Endodermal cell (in vitro differentiated cells): ENCODE data around the gene MYH16. TPM values are rescaled to one million over a fixed set of nuclear protein-coding genes. Genes with fewer than 3 reads are reported as not detected.
"Not testable (repeated sequence)": the region's sequence is repeated elsewhere in the genome, so short reads cannot be mapped to it uniquely, and the experiment has no call there.

Experiments used
- DNase-seq: peaks from one replicate; pipeline ENCODE4 v3.0.0-alpha.2; 2017
- H3K27ac ChIP-seq: 2 replicates; pipeline ENCODE4 v1.5.1; 2013; ENCODE audit warnings: mild to moderate bottlenecking, low read depth, low read length, moderate library complexity
- H3K27me3 ChIP-seq: 2 replicates; pipeline ENCODE4 v1.6.1; 2013; ENCODE audit warnings: mild to moderate bottlenecking, low read length, moderate library complexity; ENCODE audit not compliant: insufficient read depth, control insufficient read depth, poor library complexity, severe bottlenecking
- H3K36me3 ChIP-seq: 2 replicates; pipeline ENCODE4 v1.7.0; 2013; ENCODE audit warnings: mild to moderate bottlenecking, low read length, moderate library complexity; ENCODE audit not compliant: control insufficient read depth, insufficient read depth
- H3K4me1 ChIP-seq: one replicate; pipeline ENCODE4 v1.7.0; 2013; ENCODE audit warnings: low read length; ENCODE audit not compliant: control insufficient read depth, insufficient read depth
- H3K4me3 ChIP-seq: 2 replicates; pipeline ENCODE4 v1.5.1; 2013; ENCODE audit warnings: mild to moderate bottlenecking, low read length, moderate library complexity
- H3K9ac ChIP-seq: 2 replicates; pipeline ENCODE4 v1.6.1; 2013; ENCODE audit warnings: mild to moderate bottlenecking, low read length, moderate library complexity; ENCODE audit not compliant: poor library complexity, severe bottlenecking; ENCODE audit errors: extremely low read depth
- H3K9me3 ChIP-seq: 2 replicates; pipeline ENCODE4 v1.6.1; 2013; ENCODE audit warnings: mild to moderate bottlenecking, low read length, moderate library complexity; ENCODE audit not compliant: control insufficient read depth
- H3K27ac Mint-ChIP-seq: 2 replicates; pipeline ENCODE4 v1.8.0; 2020; ENCODE audit warnings: mixed read lengths
- H3K27me3 Mint-ChIP-seq: 2 replicates; pipeline ENCODE4 v1.8.0; 2021; ENCODE audit warnings: mild to moderate bottlenecking, mixed read lengths; ENCODE audit not compliant: insufficient read depth
- H3K36me3 Mint-ChIP-seq: 2 replicates; pipeline ENCODE4 v1.8.0; 2020; ENCODE audit warnings: low read depth, mixed read lengths
- H3K4me1 Mint-ChIP-seq: 2 replicates; pipeline ENCODE4 v1.8.0; 2020; ENCODE audit warnings: mixed read lengths
- H3K4me3 Mint-ChIP-seq: 2 replicates; pipeline ENCODE4 v1.8.0; 2020; ENCODE audit warnings: mild to moderate bottlenecking, moderate library complexity, mixed read lengths
- H3K9me3 Mint-ChIP-seq: 2 replicates; pipeline ENCODE4 v1.8.0; 2020; ENCODE audit warnings: mild to moderate bottlenecking, mixed read lengths
- WGBS, 2 experiments: methylation state at CpG; one replicate each; pipeline versions ENCODE4 v1.1.5 to v1.1.7; 2013; ENCODE audit warnings: missing lambda C conversion rate in 2 of 2, mixed read lengths in 1 of 2; ENCODE audit not compliant: insufficient coverage in 1 of 2, insufficient read length in 1 of 2; 5-methylcytosine and 5-hydroxymethylcytosine counted together
- total RNA-seq, 2 donors: library from RNA; stranded (reverse); fragmentation: NEBNext Ultra II Directional in 1 of 2; extraction: Animal tissue kit (Norgen Biotek cat#: 25700) in 1 of 2; gene quantifications; 2 replicates in 1 of 2; 3 replicates in 1 of 2; pipeline ENCODE4 v1.2.1, GENCODE V29; 2021
- TF ChIP-seq, protein P1 (sequence below): fragments of 200-600 bp; sonication (generic); conservative IDR thresholded peaks from 2 replicates; pipeline ENCODE4 v1.5.0; 2021; ENCODE audit warnings: antibody characterized with exemption, mild to moderate bottlenecking

Gene MYH16
- total RNA-seq, 2 donors from 2014 or later: not detected

DNA sequence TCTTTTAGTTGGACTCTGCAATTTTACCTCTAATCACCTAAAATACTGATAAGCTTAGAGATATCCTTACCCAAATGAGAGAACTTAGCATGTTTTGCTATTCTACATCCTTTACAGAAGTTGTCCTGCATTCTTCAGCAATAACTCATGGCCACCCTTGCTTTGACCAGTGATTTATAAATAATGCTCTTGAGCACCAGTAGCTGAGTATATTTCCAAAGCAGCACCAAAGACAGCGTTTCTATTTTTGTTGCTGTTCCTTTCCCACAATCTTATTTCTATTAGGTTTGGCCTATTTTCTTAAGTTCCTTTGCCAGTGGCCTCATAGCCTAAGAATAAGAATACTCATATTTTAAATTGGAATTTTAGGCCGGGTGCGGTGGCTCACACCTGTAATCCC, 68.0 kb downstream of the MYH16 start:
- Histone ChIP-seq H3K36me3 (peaks cover 71% of the 10 kb centered on the region), H3K27ac (no peak overlapping the region), H3K9ac (no peak overlapping the region), H3K4me3 (no peak overlapping the region), H3K27me3 (no peaks in the 10 kb centered on the region), H3K9me3 (no peaks in the 10 kb centered on the region), H3K4me1 (no peaks in the 10 kb centered on the region)
- no peaks in the 10 kb centered on the region for H3K4me1 Mint-ChIP-seq
- H3K36me3 Mint-ChIP-seq: peaks cover 70% of the 10 kb centered on the region
- H3K9me3 Mint-ChIP-seq: no peaks in the 10 kb centered on the region
- no peaks in the 10 kb centered on the region for H3K27me3 Mint-ChIP-seq
- 94% methylated on average over 3 of the region's 3 CpGs for WGBS, 2 experiments
- no peak overlapping the region for H3K27ac Mint-ChIP-seq
- DNase-seq: no peak
- H3K4me3 Mint-ChIP-seq: no peak overlapping the region
- TF ChIP-seq, protein P1, sequence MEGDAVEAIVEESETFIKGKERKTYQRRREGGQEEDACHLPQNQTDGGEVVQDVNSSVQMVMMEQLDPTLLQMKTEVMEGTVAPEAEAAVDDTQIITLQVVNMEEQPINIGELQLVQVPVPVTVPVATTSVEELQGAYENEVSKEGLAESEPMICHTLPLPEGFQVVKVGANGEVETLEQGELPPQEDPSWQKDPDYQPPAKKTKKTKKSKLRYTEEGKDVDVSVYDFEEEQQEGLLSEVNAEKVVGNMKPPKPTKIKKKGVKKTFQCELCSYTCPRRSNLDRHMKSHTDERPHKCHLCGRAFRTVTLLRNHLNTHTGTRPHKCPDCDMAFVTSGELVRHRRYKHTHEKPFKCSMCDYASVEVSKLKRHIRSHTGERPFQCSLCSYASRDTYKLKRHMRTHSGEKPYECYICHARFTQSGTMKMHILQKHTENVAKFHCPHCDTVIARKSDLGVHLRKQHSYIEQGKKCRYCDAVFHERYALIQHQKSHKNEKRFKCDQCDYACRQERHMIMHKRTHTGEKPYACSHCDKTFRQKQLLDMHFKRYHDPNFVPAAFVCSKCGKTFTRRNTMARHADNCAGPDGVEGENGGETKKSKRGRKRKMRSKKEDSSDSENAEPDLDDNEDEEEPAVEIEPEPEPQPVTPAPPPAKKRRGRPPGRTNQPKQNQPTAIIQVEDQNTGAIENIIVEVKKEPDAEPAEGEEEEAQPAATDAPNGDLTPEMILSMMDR: no peak

DNA sequence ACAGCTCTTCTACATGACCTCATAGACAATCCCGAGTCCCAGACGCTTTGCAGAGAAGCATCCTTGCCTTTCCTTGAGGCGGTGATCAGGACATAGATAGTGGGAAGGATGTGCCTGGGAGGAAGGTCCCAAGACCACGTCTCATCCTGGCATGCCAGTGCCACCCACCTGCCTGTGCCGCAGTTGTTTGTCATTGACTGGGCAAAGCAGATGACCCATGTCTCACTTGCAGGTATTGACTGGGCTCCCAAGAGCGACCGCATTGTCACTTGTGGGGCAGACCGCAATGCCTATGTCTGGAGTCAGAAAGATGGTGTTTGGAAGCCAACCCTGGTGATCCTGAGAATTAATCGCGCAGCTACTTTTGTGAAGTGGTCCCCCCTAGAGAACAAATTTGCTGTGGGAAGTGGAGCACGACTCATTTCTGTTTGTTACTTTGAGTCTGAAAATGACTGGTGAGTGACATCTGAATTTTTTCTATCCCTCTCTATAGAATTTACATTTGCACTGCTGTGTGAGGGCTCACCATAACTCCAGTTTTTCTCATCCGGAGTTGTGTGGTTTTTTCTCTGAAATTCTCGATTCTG, 71.5 kb downstream of the MYH16 start:
- H3K9me3 Mint-ChIP-seq: no peaks in the 10 kb centered on the region
- no peak overlapping the region for H3K4me3 Mint-ChIP-seq
- H3K27ac Mint-ChIP-seq: no peak overlapping the region

DNA sequence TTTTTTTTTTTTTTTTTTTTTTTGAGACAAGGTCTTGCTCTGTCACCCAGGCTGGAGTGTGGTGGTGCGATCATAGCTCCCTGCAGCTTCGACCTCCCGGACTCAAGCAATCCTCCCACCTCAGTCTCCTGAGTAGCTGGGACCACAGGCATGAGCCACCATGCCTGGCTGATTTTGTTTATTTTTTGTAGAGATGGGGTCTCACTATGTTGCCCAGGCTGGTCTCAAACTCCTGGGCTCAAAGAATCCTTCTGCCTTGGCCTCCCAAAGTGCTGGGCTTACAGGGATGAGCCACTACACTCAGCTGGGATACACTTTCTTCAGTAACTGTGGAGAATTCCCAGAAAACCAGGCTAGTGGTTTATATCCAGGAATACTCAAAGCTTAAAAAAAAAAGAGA, 78.0 kb downstream of the MYH16 start:
- H3K9me3 Mint-ChIP-seq, H3K4me1 ChIP-seq, H3K4me1 Mint-ChIP-seq, H3K27ac ChIP-seq, H3K9me3 ChIP-seq, H3K9ac ChIP-seq, DNase-seq, H3K27me3 Mint-ChIP-seq, H3K4me3 ChIP-seq, H3K27ac Mint-ChIP-seq, H3K4me3 Mint-ChIP-seq, H3K27me3 ChIP-seq: not testable (repeated sequence)
- 94 to 98% methylated on average over 3 of the region's 3 CpGs for WGBS, 2 experiments
- H3K36me3 ChIP-seq: peaks cover 62% of the 10 kb centered on the region
- peaks cover 58% of the 10 kb centered on the region for H3K36me3 Mint-ChIP-seq

More for the DNA sequence above, 71.5 kb downstream of the MYH16 start:
- no peak for DNase-seq
- no peaks in the 10 kb centered on the region for H3K9me3 ChIP-seq
- H3K9ac ChIP-seq: no peak overlapping the region
- Mint-ChIP-seq H3K36me3 (peaks cover 67% of the 10 kb centered on the region), H3K4me1 (no peaks in the 10 kb centered on the region), H3K27me3 (no peaks in the 10 kb centered on the region)
- no peaks in the 10 kb centered on the region for H3K27me3 ChIP-seq
- no peak overlapping the region for H3K27ac ChIP-seq
- H3K4me3 ChIP-seq: no peak overlapping the region
- 97 to 98% methylated on average over 12 to 13 of the region's 13 CpGs for WGBS, 2 experiments
- peaks cover 66% of the 10 kb centered on the region for H3K36me3 ChIP-seq
- H3K4me1 ChIP-seq: no peaks in the 10 kb centered on the region
- TF ChIP-seq, protein P1: no peak

DNA sequence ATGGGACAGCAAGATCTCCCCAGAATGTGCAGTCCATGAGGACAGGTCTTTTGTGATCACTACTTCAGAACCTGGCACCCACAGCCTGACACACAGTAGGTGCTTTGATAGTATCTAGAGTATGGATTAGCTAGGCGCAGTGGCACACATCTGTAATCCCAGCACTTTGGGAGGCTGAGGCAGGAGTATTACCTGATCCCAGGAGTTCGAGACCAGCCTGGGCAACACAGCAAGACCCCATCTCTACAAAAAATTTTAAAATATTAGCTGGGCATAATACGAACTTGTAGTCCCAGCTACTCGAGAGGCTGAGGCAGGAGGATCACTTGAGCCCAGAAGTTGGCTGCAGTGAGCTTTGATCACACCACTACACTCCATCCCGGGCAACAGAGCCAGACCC, 79.6 kb downstream of the MYH16 start:
- Mint-ChIP-seq H3K4me1 (no peaks in the 10 kb centered on the region), H3K4me3 (no peak overlapping the region), H3K36me3 (peaks cover 57% of the 10 kb centered on the region), H3K9me3 (no peaks in the 10 kb centered on the region), H3K27me3 (no peaks in the 10 kb centered on the region), H3K27ac (no peak overlapping the region)
- no peak overlapping the region for H3K9ac ChIP-seq
- no peak overlapping the region for H3K4me3 ChIP-seq
- H3K27ac ChIP-seq: no peak overlapping the region
- no peak for DNase-seq
- no peaks in the 10 kb centered on the region for H3K27me3 ChIP-seq
- H3K36me3 ChIP-seq: peaks cover 64% of the 10 kb centered on the region
- TF ChIP-seq, protein P1: no peak
- no peaks in the 10 kb centered on the region for H3K4me1 ChIP-seq
- H3K9me3 ChIP-seq: no peaks in the 10 kb centered on the region
- WGBS, 2 experiments: 91 to 99% methylated on average over 5 of the region's 5 CpGs
